ENCODE measurements around the gene GAL3ST2.

The GAL3ST2 gene

GRCh38 chr2:241762933-241763369 is 13.7 kb upstream of the GAL3ST2 start:
- H3K79me2 ChIP-seq: no peaks in the 10 kb centered on the region
- peaks cover 12% of the 10 kb centered on the region for H3K4me1 ChIP-seq
- no peak overlapping the region for H3K27ac ChIP-seq
- H3K4me2 ChIP-seq (ENCODE audit: low read length): peak overlapping the region; percentile 66
- no peak overlapping the region for H3K9ac ChIP-seq
- no peak for TF ChIP-seq CTCF (IDR thresholded peaks at IDR 0.05)
- no peaks in the 10 kb centered on the region for H3K27me3 ChIP-seq (ENCODE audit: control insufficient read depth, insufficient read depth, low read length)
- no peaks in the 10 kb centered on the region for H3K36me3 ChIP-seq (ENCODE audit: control insufficient read depth, insufficient read depth, low read length)
- H3K4me3 ChIP-seq (ENCODE audit: low read depth, low read length): peak overlapping the region; percentile 42
- no peaks in the 10 kb centered on the region for H3K9me3 ChIP-seq (ENCODE audit: control insufficient read depth, low read length)
- no peak overlapping the region for H2AFZ ChIP-seq

- H3K9ac ChIP-seq: no peak overlapping the region
- H3K27me3 ChIP-seq (ENCODE audit: control insufficient read depth, insufficient read depth, low read length): no peaks in the 10 kb centered on the region
- H2AFZ ChIP-seq: no peak overlapping the region
- no peak overlapping the region for H3K4me2 ChIP-seq (ENCODE audit: low read length)
- no peaks in the 10 kb centered on the region for H3K79me2 ChIP-seq
- H3K4me3 ChIP-seq (ENCODE audit: low read depth, low read length): no peak overlapping the region
- H3K36me3 ChIP-seq (ENCODE audit: control insufficient read depth, insufficient read depth, low read length): no peaks in the 10 kb centered on the region
- no peaks in the 10 kb centered on the region for H3K9me3 ChIP-seq (ENCODE audit: control insufficient read depth, low read length)
- no peak overlapping the region for H3K27ac ChIP-seq
- TF ChIP-seq CTCF (IDR thresholded peaks at IDR 0.05): no peak
- peaks cover 12% of the 10 kb centered on the region for H3K4me1 ChIP-seq
Measured at GRCh38 chr2:241763551-241764274, 12.9 kb upstream of the GAL3ST2 start.

GRCh38 chr2:241764275-241765241 is 12.1 kb upstream of the GAL3ST2 start:
- H3K9me3 ChIP-seq (ENCODE audit: control insufficient read depth, low read length): no peaks in the 10 kb centered on the region
- no peak overlapping the region for H3K9ac ChIP-seq
- H3K36me3 ChIP-seq (ENCODE audit: control insufficient read depth, insufficient read depth, low read length): no peaks in the 10 kb centered on the region
- peaks cover 9% of the 10 kb centered on the region for H3K4me1 ChIP-seq
- H3K79me2 ChIP-seq: no peaks in the 10 kb centered on the region
- no peak for TF ChIP-seq CTCF (IDR thresholded peaks at IDR 0.05)
- no peak overlapping the region for H3K4me2 ChIP-seq (ENCODE audit: low read length)
- H3K4me3 ChIP-seq (ENCODE audit: low read depth, low read length): no peak overlapping the region
- no peak overlapping the region for H3K27ac ChIP-seq
- no peaks in the 10 kb centered on the region for H3K27me3 ChIP-seq (ENCODE audit: control insufficient read depth, insufficient read depth, low read length)
- H2AFZ ChIP-seq: no peak overlapping the region

GRCh38 chr2:241767464-241768250 is 9.0 kb upstream of the GAL3ST2 start:
- TF ChIP-seq CTCF (IDR thresholded peaks at IDR 0.05): no peak
- Histone ChIP-seq H3K4me3 (ENCODE audit: low read depth, low read length) (no peak overlapping the region), H3K4me1 (peaks cover 18% of the 10 kb centered on the region), H3K27me3 (ENCODE audit: control insufficient read depth, insufficient read depth, low read length) (no peaks in the 10 kb centered on the region), H3K36me3 (ENCODE audit: control insufficient read depth, insufficient read depth, low read length) (no peaks in the 10 kb centered on the region), H3K27ac (no peak overlapping the region), H3K9ac (no peak overlapping the region), H3K9me3 (ENCODE audit: control insufficient read depth, low read length) (no peaks in the 10 kb centered on the region), H3K79me2 (no peaks in the 10 kb centered on the region), H3K4me2 (ENCODE audit: low read length) (no peak overlapping the region), H2AFZ (no peak overlapping the region)

Data from parathyroid adenoma (tissue), 2 donors.